Mucosa of descending colon (tissue), 3 donors: ENCODE results near the gene NRAP. TPM values are rescaled to one million over a fixed set of nuclear protein-coding genes. Genes with fewer than 3 reads are reported as not detected.
"Not testable (repeated sequence)": the region's sequence is repeated elsewhere in the genome, so short reads cannot be mapped to it uniquely, and the experiment has no call there.

Experiments
- ATAC-seq: fragments of 200-7000 bp; cut with Tn5 transposase; one replicate; pipeline ENCODE4 v1.9.1; 2020; ENCODE audit warnings: mild to moderate bottlenecking, moderate library complexity
- DNase-seq, 3 donors: peaks; one replicate each; pipeline ENCODE4 v3.0.0-alpha.2; 2020
- H3K36me3 ChIP-seq: fragments of 200-600 bp; one replicate; pipeline ENCODE4 v1.8.0; 2021; ENCODE audit warnings: low read depth, mild to moderate bottlenecking
- H3K4me1 ChIP-seq: fragments of 200-600 bp; one replicate; pipeline ENCODE4 v1.8.0; 2021; ENCODE audit warnings: low read depth, mild to moderate bottlenecking
- H3K4me3 ChIP-seq: fragments of 200-600 bp; one replicate; pipeline ENCODE4 v1.8.0; 2021; ENCODE audit warnings: mild to moderate bottlenecking
- H3K9me3 ChIP-seq: fragments of 200-600 bp; one replicate; pipeline ENCODE4 v1.8.0; 2021; ENCODE audit warnings: mild to moderate bottlenecking
- intact Hi-C, 2 donors: fragments of 100-400 bp; cut with DNase I in 1 of 2; cut with micrococcal nuclease in 1 of 2; formaldehyde crosslinking; loops; one replicate each; pipeline versions ENCODE4 v1.11.0 to v1.11.1; 2022; cut with DNase I, micrococcal nuclease
- total RNA-seq, 3 donors: library from RNA; stranded (reverse); fragmentation: NEBNext Ultra II Directional in 2 of 3; extraction: Animal tissue kit (Norgen Biotek cat#: 25700) in 2 of 3; gene quantifications; one replicate each; pipeline versions ENCODE4 v1.2.1 to v1.2.4, GENCODE V29; 2021 to 2023
- TF ChIP-seq, protein P1 (sequence below): fragments of 200-600 bp; IDR thresholded peaks from one replicate; pipeline ENCODE4 v1.8.0; 2022; ENCODE audit warnings: antibody characterized with exemption, mild to moderate bottlenecking
- donor health status: DM: no; HTN: no; CAD: no; lungs with moderate emphysema.
- donor health status: DM: no; HTN: no; CAD: no.
- donor health status: DM: no; HTN: yes; CAD: no.

The NRAP gene
- total RNA-seq, 3 donors from 2014 or later = 0.16 to 1.6 (median 0.80) TPM

DNA sequence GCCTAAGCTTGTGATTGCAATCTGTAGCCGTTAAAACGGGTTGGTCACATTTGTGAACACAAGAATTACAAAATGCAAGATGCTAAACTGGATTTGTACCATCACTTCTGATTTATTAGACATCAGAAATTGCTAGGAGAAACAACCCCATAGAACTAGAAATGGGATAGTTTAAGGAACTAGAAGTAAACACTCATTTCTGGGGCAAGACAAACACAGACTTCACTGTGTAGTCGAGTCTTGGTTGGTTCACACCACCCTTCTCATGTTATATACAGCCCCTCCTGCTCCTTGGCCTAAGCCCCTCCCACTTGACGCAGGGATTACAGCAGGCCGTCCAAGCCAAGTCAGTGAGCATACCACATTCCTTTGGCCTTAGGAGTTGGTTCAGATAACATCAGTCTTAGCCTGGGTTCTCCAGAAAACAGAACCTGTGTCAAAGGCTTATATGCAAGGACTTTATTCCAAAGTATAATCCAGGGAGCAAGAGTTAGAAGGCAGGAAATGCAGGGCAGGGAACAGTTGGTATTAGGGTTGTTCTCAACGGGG is 2.0 kb upstream of the NRAP start:
- H3K36me3 ChIP-seq = no peaks in the 10 kb centered on the region
- intact Hi-C loops = no loop called here
- TF ChIP-seq, protein P1, sequence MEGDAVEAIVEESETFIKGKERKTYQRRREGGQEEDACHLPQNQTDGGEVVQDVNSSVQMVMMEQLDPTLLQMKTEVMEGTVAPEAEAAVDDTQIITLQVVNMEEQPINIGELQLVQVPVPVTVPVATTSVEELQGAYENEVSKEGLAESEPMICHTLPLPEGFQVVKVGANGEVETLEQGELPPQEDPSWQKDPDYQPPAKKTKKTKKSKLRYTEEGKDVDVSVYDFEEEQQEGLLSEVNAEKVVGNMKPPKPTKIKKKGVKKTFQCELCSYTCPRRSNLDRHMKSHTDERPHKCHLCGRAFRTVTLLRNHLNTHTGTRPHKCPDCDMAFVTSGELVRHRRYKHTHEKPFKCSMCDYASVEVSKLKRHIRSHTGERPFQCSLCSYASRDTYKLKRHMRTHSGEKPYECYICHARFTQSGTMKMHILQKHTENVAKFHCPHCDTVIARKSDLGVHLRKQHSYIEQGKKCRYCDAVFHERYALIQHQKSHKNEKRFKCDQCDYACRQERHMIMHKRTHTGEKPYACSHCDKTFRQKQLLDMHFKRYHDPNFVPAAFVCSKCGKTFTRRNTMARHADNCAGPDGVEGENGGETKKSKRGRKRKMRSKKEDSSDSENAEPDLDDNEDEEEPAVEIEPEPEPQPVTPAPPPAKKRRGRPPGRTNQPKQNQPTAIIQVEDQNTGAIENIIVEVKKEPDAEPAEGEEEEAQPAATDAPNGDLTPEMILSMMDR = no peak
- H3K9me3 ChIP-seq = peaks cover 5% of the 10 kb centered on the region
- H3K4me3 ChIP-seq = no peak overlapping the region
- H3K4me1 ChIP-seq = no peaks in the 10 kb centered on the region
- no peak for ATAC-seq
- no peak for DNase-seq

DNA sequence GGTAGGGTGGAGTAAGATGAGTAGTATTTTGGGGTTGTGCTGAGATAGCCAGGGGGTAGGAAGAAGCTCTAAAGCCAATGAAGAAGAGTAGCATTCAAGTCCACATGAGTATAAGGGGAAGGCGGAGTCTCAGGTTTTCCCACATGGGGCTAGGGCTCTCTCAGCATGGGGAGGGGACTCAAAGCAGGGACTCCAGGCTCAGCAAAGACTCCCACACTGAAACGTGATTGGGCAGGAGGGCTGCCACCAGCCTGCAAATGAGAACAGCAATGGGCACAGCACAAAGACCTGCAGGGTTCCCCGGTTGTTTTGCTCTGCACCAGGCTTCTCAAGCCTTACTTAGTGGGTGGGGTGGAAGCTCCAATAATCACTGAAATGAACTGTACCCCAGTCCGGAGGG is 1.5 kb upstream of the NRAP start:
- peaks cover under 1% of the 10 kb centered on the region for H3K9me3 ChIP-seq
- DNase-seq = no peak
- intact Hi-C loops = no loop called here
- no peaks in the 10 kb centered on the region for H3K36me3 ChIP-seq
- H3K4me1 ChIP-seq = no peaks in the 10 kb centered on the region
- ATAC-seq = no peak
- H3K4me3 ChIP-seq = no peak overlapping the region
- TF ChIP-seq, protein P1 = no peak

DNA sequence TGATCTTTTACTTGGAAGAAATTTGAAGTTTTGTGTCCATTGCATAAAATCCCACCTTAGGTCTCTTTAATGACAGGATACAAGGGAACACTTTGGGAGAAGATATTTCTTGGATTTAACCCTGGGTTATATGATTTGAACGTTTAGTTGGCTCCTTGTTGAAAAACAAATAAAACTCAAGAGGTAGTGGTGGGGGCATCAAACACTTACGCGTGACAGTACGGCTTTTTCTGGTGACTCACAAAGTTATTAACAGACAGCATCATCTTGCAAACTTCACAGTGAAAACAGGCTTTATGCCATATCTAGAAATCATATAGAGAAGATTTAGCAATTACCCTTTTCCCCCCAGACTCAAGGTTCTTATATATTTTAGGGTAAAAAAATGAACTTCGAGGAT is 699 bp downstream of the NRAP start:
- Histone ChIP-seq H3K4me3 (no peak overlapping the region), H3K9me3 (no peaks in the 10 kb centered on the region), H3K4me1 (no peaks in the 10 kb centered on the region), H3K36me3 (no peaks in the 10 kb centered on the region)
- ATAC-seq (no peak), DNase-seq (no peak)
- intact Hi-C loops = no loop called here
- TF ChIP-seq, protein P1 = no peak

DNA sequence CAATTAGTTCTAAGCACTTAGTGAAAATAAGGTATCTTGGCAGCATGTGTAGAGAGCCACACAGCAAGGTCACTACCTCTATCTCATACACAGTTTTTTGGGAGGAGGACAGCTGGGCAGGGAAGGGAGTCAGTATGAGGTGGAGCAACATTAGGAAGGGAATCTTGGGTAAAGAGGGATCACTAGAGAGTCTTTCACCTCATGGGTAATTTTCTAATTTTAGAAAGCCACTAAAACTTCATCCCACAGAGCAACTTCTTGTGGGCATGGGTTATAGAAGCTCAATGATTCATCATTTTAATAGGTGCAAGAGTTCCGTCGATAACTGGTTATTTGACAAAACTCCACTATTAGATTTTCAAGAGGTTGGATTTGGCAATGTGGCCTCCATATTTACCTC is 2.5 kb downstream of the NRAP start:
- TF ChIP-seq, protein P1 = no peak
- Histone ChIP-seq H3K4me1 (no peaks in the 10 kb centered on the region), H3K4me3 (no peak overlapping the region), H3K9me3 (no peaks in the 10 kb centered on the region), H3K36me3 (no peaks in the 10 kb centered on the region)
- ATAC-seq (no peak), DNase-seq (no peak)
- intact Hi-C loops = no loop called here

DNA sequence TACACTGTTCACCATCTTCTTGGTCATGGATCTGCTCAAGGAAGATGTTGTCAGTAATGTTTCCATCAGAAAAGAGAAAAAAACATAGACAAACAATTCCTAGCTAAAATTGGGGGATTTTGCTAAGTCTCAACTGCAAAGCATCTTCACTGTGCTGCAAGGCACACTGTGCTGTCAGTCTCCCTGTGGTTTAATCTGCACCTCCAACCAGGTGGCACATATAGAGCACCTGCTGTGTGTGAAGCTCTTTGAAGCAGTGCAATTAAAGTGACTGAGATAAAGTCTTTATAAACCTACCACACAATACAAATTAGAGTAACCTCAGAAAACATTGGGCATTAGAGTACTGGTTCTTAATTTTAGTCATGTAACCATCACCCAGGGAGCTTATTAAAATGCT is 6.3 kb downstream of the NRAP start:
- intact Hi-C loops = no loop called here
- H3K4me3 ChIP-seq = no peak overlapping the region
- ATAC-seq (no peak), DNase-seq (no peak)
- H3K4me1 ChIP-seq = no peaks in the 10 kb centered on the region
- H3K9me3 ChIP-seq = no peaks in the 10 kb centered on the region
- TF ChIP-seq, protein P1 = no peak
- no peaks in the 10 kb centered on the region for H3K36me3 ChIP-seq

DNA sequence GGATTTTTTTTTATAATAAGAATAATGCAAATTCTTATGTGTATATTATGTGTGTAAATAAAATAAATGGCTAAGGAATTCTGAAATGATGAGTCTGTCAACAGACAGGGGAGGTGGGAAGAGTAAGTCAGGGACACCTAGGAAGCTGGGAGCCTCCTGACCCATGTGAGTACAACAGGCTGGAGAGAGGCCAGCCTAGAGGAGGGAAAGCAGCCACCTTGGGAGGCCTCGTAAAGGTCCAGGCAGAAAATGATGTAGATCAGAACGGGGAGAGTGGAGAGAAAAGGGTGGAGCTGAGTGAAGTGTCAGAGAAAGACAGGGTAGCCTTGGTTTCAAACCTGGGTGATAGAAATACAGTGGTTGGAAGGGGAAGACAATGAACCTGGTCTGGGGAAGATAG is 6.9 kb downstream of the NRAP start:
- Histone ChIP-seq H3K9me3 (no peaks in the 10 kb centered on the region), H3K36me3 (no peaks in the 10 kb centered on the region), H3K4me3 (no peak overlapping the region), H3K4me1 (no peaks in the 10 kb centered on the region)
- TF ChIP-seq, protein P1 = no peak
- DNase-seq (no peak), ATAC-seq (no peak)
- intact Hi-C loops = no loop called here

DNA sequence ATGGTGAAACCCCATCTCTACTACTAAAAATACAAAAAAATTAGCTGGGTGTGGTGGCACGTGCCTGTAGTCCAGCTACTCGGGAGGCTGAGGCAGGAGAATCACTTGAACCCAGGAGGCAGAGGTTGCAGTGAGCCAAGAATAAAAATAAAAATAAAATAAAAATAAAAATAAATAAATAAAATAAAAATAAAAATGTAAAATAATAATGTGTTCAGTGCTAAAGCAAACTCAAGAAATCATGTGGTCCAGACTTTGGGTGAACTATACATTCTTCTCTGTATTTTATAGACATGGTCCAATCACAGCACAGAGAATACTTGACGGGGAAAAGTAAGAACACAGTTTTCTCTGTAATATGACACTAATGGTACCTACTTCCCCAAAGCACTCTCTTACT is 11.4 kb downstream of the NRAP start:
- DNase-seq, ATAC-seq, H3K4me3 ChIP-seq, H3K36me3 ChIP-seq, H3K4me1 ChIP-seq, H3K9me3 ChIP-seq, intact Hi-C loops: not testable (repeated sequence)
